H1 (cell line): Measurements from ENCODE around the gene MLC1. TPM values are rescaled to one million over a fixed set of nuclear protein-coding genes. Genes with fewer than 3 reads are reported as not detected.

Source experiments
- BCL11A ChIP-seq, 2 experiments: IDR thresholded peaks; one replicate each; pipeline ENCODE4 v1.6.1; 2011; ENCODE audit warnings: low read depth in 2 of 2, low read length in 2 of 2, mild to moderate bottlenecking in 2 of 2
- MAFK ChIP-seq: IDR thresholded peaks from 2 replicates; pipeline ENCODE4 v1.6.1; 2012; ENCODE audit warnings: low read depth, mild to moderate bottlenecking, improper control_type of control experiment, low read length
- TAF1 ChIP-seq: IDR thresholded peaks from 2 replicates; pipeline ENCODE4 v1.6.1; 2011; ENCODE audit warnings: mild to moderate bottlenecking, low read depth, low read length
- polyA plus RNA-seq, 7 experiments: library from polyadenylated mRNA; depleted of rRNA in 3 of 7; stranded (reverse) in 5 of 7; unstranded in 2 of 7; fragments of >200 nt in 5 of 7; fragments of 200-250 nt in 2 of 7; gene quantifications; 1 replicate in 5 of 7; 2 replicates in 1 of 7; 4 replicates in 1 of 7; pipeline versions ENCODE4 v1.2.1 to v1.2.3, GENCODE V29; 2011 to 2013; ENCODE audit warnings: missing spikeins in 2 of 7, mixed read lengths in 2 of 7
- total RNA-seq: library from RNA; stranded (reverse); fragmentation: NEBNext Ultra II Directional; extraction: Animal tissue kit (Norgen Biotek cat#: 25700); gene quantifications from 2 replicates; pipeline ENCODE4 v1.2.1, GENCODE V29; 2021

MLC1 gene
- total and polyA plus RNA-seq, 2 of the 8 experiments (the other 6 are each of a cell fraction or from before 2014, with no cell fraction given) = 0.20 TPM; not detected in 1

- no peak for TF ChIP-seq MAFK
- TF ChIP-seq BCL11A (IDR thresholded peaks at IDR 0.05; ENCODE audit: low read depth in 2 of 2, low read length in 2 of 2) = no peak
- TF ChIP-seq TAF1 = no peak
These were observed 1.7 kb downstream of the MLC1 start (continued) for GRCh38 chr22:50083462-50084079.
